Nephron (organoid): Measurements from ENCODE around the gene DGCR8.

Experiments used
- H3K27ac Mint-ChIP-seq, 3 experiments: 2 replicates each; pipeline ENCODE4 v1.8.0; 2020; ENCODE audit warnings: mixed read lengths in 3 of 3, mild to moderate bottlenecking in 2 of 3, moderate library complexity in 1 of 3
- H3K27me3 Mint-ChIP-seq: 2 replicates; pipeline ENCODE4 v1.8.0; 2021; ENCODE audit warnings: low read depth, mild to moderate bottlenecking, moderate library complexity, mixed read lengths
- H3K36me3 Mint-ChIP-seq: 2 replicates; pipeline ENCODE4 v1.8.0; 2020; ENCODE audit warnings: low read depth, mixed read lengths
- H3K4me1 Mint-ChIP-seq: 2 replicates; pipeline ENCODE4 v1.8.0; 2020; ENCODE audit warnings: mixed read lengths
- H3K4me3 Mint-ChIP-seq, 3 experiments: 2 replicates each; pipeline ENCODE4 v1.8.0; 2020; ENCODE audit warnings: mild to moderate bottlenecking in 3 of 3, mixed read lengths in 3 of 3, moderate library complexity in 2 of 3
- H3K9me3 Mint-ChIP-seq: 2 replicates; pipeline ENCODE4 v1.8.0; 2020; ENCODE audit warnings: mixed read lengths
- TF ChIP-seq, protein P1 (sequence below), 3 experiments: fragments of 200-600 bp; sonication (generic); IDR thresholded peaks; one replicate each; pipeline ENCODE4 v1.5.0; 2021; ENCODE audit warnings: antibody characterized with exemption in 3 of 3; ENCODE audit not compliant: unreplicated experiment in 3 of 3

Gene DGCR8

DNA sequence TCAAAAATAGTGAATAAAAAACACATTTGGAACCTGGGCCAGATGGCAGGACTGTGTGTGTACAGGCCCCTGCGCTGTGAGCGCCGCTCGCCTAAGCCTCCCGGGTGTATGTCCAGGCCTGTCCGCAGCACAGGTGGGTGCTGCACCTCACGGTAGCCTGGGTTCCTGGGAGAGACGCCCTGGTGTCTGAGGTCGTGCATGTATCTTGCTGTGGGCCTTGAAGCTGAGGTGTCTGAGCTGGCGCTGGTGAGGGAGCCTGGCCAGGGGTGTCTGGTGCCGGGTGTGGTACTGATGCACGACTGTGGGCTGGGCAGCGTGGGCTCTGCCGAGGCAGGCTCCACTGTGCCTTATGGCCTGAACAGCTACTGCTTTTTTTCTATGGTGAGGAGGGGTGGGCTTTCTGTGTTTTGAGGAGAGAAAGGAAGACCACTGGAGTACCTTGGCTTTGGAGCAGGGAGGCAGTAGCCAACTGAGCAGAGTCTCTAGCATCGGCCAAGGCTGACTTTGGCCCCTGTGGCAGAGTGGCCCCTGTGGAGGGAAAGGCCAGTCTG lies 47.4 kb downstream of the DGCR8 start:
- TF ChIP-seq, protein P1, sequence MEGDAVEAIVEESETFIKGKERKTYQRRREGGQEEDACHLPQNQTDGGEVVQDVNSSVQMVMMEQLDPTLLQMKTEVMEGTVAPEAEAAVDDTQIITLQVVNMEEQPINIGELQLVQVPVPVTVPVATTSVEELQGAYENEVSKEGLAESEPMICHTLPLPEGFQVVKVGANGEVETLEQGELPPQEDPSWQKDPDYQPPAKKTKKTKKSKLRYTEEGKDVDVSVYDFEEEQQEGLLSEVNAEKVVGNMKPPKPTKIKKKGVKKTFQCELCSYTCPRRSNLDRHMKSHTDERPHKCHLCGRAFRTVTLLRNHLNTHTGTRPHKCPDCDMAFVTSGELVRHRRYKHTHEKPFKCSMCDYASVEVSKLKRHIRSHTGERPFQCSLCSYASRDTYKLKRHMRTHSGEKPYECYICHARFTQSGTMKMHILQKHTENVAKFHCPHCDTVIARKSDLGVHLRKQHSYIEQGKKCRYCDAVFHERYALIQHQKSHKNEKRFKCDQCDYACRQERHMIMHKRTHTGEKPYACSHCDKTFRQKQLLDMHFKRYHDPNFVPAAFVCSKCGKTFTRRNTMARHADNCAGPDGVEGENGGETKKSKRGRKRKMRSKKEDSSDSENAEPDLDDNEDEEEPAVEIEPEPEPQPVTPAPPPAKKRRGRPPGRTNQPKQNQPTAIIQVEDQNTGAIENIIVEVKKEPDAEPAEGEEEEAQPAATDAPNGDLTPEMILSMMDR (IDR thresholded peaks at IDR 0.05; ENCODE audit: unreplicated experiment in 3 of 3): no peak
- H3K36me3 Mint-ChIP-seq: peaks cover 28% of the 10 kb centered on the region
- no peak overlapping the region for H3K4me3 Mint-ChIP-seq

DNA sequence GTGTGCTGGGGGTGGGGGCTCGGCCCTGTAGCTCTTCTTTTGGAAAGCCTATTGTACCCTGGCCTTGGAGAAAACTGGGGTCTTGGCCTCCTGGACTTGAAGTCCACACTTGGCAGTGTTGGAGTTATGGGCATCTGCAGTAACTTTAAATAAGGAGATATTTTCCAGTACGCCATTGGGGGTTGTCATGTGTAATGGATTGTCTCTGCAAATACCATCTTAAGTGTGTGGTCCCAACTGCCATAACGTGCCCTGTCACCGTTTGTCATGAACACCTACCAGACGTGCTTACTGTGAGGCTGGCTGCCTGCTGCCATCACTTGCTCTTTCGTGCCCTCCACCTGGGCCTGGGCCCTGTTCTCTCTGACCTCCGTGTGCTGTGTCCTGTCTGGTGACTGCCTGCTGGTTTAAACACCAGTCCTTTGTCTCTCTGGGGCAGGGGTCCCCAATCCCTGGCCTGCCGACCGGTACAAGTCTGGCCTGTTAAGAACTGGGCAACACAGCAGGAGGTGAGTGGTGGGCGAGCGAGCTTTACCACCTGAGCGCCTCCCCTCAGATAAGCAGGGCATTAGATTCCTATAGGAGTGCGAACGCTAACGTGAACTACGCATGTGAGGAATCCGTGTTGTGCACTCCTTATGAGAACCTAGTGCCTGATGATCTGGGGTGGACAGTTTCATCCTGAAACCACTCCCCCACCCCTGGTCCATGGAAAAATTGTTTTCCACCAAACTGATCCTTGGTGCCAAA lies 48.0 kb downstream of the DGCR8 start:
- TF ChIP-seq, protein P1 (IDR thresholded peaks at IDR 0.05; ENCODE audit: unreplicated experiment in 3 of 3): no peak
- H3K36me3 Mint-ChIP-seq: peaks cover 24% of the 10 kb centered on the region
- H3K9me3 Mint-ChIP-seq: no peaks in the 10 kb centered on the region
- no peak overlapping the region for H3K27ac Mint-ChIP-seq
- H3K4me3 Mint-ChIP-seq: no peak overlapping the region
- no peaks in the 10 kb centered on the region for H3K27me3 Mint-ChIP-seq
- H3K4me1 Mint-ChIP-seq: peaks cover 4% of the 10 kb centered on the region

More for the DNA sequence above, 47.4 kb downstream of the DGCR8 start:
- Mint-ChIP-seq H3K4me1 (no peaks in the 10 kb centered on the region), H3K27me3 (no peaks in the 10 kb centered on the region), H3K9me3 (no peaks in the 10 kb centered on the region), H3K27ac (no peak overlapping the region)

DNA sequence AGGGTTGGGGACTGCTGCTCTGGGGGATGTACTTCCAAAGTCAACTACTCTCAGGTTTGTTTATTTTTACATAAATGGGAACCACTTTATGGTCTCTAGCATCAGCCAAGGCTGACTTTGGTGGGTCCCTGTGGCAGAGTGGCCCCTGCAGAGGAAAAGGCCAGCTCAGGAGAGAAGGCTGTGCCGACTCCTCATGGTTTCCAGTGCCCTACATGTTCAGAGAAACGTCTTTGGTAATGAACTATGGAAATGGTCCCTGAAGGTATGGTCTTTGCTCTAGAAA lies 48.5 kb downstream of the DGCR8 start:
- H3K27me3 Mint-ChIP-seq: no peaks in the 10 kb centered on the region
- H3K27ac Mint-ChIP-seq: no peak overlapping the region
- H3K9me3 Mint-ChIP-seq: no peaks in the 10 kb centered on the region
- no peak overlapping the region for H3K4me3 Mint-ChIP-seq
- peaks cover 7% of the 10 kb centered on the region for H3K4me1 Mint-ChIP-seq
- TF ChIP-seq, protein P1 (IDR thresholded peaks at IDR 0.05; ENCODE audit: unreplicated experiment in 3 of 3): no peak
- H3K36me3 Mint-ChIP-seq: peaks cover 24% of the 10 kb centered on the region

DNA sequence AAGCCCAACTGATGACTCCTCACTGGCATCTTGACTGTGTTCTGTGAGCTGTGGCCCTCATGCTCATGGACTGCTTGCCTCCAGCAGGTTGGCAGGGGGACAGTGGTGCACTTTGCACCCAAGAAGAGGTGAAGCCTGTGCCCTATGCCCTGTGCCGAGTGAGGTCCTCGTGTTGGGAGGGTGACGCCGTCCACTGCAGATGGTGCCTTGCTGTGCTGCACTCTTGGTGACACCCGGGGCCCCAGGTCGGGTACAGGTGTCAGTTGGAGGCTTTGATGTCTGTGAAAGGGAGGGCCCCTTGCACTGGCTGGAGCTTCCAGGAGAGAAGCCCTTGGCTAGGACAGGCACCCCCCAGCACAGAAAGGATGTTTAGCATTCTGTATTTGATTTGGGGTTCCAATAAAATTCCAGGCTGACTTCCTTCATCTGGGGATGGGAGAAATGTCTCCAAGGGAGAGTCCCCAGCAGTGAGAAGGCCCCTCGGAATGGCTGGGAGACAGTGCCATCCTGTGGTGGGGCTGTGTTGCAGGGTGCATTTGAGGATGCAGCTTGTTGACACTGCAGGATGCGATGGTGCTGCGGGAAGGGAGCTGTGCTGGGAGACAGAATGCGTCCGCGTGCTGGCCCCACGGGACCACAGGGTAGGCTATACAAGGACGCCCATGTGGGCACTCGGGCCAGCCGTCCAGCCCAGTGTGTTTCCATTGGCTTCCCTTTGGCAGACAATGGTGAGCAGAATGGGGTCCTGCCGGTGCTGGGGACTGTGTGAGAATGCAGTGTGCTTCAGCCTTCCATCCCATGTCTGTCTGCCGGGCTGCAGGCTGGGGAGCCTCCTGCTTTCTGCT lies 49.1 kb downstream of the DGCR8 start:
- Mint-ChIP-seq H3K36me3 (peaks cover 24% of the 10 kb centered on the region), H3K27ac (peak overlapping the region in 1 of 3 experiments; percentile 51), H3K4me1 (peaks cover 7% of the 10 kb centered on the region), H3K4me3 (peak overlapping the region; percentile 69 to 82 (median 72)), H3K27me3 (no peaks in the 10 kb centered on the region), H3K9me3 (no peaks in the 10 kb centered on the region)
- TF ChIP-seq, protein P1 (IDR thresholded peaks at IDR 0.05; ENCODE audit: unreplicated experiment in 3 of 3): no peak

DNA sequence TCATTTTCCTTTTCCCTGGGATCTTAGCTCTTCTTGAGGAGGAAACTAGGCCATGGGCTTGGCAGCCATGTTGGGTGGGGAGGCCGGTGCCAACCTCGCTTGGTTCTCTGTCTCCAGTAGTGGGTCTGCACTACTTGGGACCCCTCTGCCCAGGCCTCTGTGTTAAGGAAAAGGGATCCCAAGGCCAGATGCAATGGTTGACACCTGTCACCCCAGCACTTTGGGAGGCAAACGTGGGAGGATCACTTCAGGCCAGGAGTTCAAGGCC lies 49.6 kb downstream of the DGCR8 start:
- H3K36me3 Mint-ChIP-seq: peaks cover 24% of the 10 kb centered on the region
- no peaks in the 10 kb centered on the region for H3K27me3 Mint-ChIP-seq
- no peaks in the 10 kb centered on the region for H3K9me3 Mint-ChIP-seq
- TF ChIP-seq, protein P1 (IDR thresholded peaks at IDR 0.05; ENCODE audit: unreplicated experiment in 3 of 3): no peak
- H3K4me3 Mint-ChIP-seq: peak overlapping the region; percentile 72 to 82 (median 82)
- no peak overlapping the region for H3K27ac Mint-ChIP-seq
- peaks cover 7% of the 10 kb centered on the region for H3K4me1 Mint-ChIP-seq
